GM12873 (cell line): ENCODE data around the gene SP3.

Experiments
- CTCF ChIP-seq: IDR thresholded peaks from 2 replicates; pipeline ENCODE4 v1.5.1; 2012; ENCODE audit warnings: low read depth, mild to moderate bottlenecking, moderate library complexity, low read length, control low read depth; ENCODE audit not compliant: insufficient read depth; ENCODE audit errors: missing control alignments

The SP3 gene

GRCh38 chr2:173898996-173899395 lies 66.2 kb downstream of the SP3 start:
- no peak for TF ChIP-seq CTCF

- no peak for TF ChIP-seq CTCF
Measured at GRCh38 chr2:173898178-173898668, 67.0 kb downstream of the SP3 start.

GRCh38 chr2:173896755-173897154 lies 68.4 kb downstream of the SP3 start:
- no peak for TF ChIP-seq CTCF

- no peak for TF ChIP-seq CTCF
Measured at GRCh38 chr2:173892341-173892740, 72.8 kb downstream of the SP3 start.

GRCh38 chr2:173891315-173892037 lies 73.7 kb downstream of the SP3 start:
- no peak for TF ChIP-seq CTCF

- no peak for TF ChIP-seq CTCF
Measured at GRCh38 chr2:173886613-173887012, 78.6 kb downstream of the SP3 start.

- peak; percentile 52 for TF ChIP-seq CTCF
Measured at GRCh38 chr2:173884025-173884802, 81.0 kb downstream of the SP3 start.
